HT-29 (cell line): ENCODE measurements around the gene DGAT2. TPM values are rescaled to one million over a fixed set of nuclear protein-coding genes. Genes with fewer than 3 reads are reported as not detected.

Experiments used
- DNase-seq: peaks from one replicate; pipeline ENCODE4 v3.0.0-alpha.2; 2015; ENCODE audit warnings: low spot score
- small RNA-seq: library from RNA; depleted of rRNA; stranded (forward); fragments of <200 nt; gene quantifications from one replicate; pipeline ENCODE3, GENCODE V24; 2014
- total RNA-seq: library from RNA; depleted of rRNA; stranded (reverse); fragments of >200 nt; shearing (Covaris generic); gene quantifications from 2 replicates; pipeline ENCODE4 v1.2.3, GENCODE V29; 2014; rRNA removed

DGAT2 gene
- total RNA-seq, 1 experiment from 2014 or later, result 18.3 TPM

GRCh38 chr11:75822541-75822940 is 54.0 kb downstream of the DGAT2 start:
- DNase-seq, result no peak

DNA sequence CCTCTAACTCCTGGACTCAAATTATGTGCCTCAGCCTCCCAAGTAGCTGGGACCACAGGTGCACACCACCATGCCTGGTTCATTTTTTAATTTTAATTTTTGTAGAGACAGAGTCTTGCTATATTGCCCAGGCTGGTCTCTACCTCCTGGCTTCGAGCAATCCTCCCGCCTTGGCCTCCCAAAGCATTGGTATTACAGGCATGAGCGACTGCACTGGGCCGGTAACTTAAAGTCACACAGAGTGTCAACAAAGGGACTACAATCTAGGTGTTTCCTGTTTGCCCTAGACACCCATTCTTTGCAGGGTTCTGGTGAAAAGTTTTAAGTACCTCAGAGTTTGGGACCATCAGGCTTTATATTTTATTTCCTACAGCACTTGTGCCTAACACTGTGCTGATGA is 54.8 kb downstream of the DGAT2 start:
- DNase-seq, result no peak

DNA sequence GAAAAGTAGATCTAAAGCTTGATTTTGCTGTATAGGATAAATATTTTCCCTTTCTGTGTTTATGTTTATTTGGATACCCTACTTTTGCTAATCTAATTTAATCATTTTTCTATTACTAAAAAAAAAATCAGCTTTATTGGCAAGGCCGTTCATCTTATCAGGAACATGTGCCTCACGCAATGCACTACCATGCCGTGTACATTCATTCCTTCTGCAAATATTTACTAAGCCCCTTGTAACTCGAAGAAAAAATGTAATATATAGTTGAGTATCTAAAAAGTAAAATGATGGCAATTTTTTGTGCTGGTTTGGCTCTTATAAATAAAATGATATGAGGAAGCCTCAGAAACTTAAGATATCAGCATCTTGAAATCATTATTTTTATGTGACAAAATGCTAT is 55.4 kb downstream of the DGAT2 start:
- DNase-seq, result no peak

DNA sequence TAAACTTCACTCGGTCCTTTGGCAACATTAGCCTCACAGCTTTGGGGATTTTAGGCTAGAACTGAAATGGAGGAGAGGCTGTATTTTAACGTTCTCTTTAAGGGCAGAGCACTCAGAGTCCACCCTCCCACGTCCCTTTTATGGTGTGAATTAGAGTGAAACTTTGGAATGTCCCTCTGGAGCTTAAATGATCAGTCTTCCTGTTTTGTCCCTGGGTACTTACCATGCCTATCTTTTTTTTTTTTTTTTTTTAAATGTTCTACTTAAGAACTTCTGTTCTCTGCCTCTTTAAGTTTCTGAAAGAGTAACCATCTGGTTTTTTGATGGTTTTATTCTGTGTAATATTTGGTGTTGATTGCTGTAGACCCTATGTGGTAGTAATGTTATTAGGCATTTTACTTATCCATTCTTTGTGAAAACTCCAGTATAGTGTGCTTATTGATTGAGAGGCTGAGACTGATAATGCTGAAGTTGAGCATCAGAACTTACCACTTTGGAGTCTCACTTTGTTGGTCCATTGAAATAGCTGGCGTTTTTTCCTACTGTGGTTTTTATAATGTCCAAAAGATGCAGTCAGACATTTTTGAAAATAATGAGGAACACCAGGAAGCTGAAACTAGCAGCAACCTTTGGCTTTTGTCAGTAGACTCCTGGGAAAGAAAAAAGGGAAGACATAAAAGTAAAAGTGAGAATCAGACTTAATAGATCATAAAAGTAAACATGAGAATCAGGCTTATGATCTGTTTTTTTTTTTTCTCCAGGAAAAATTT is 58.1 kb downstream of the DGAT2 start:
- no peak for DNase-seq

DNA sequence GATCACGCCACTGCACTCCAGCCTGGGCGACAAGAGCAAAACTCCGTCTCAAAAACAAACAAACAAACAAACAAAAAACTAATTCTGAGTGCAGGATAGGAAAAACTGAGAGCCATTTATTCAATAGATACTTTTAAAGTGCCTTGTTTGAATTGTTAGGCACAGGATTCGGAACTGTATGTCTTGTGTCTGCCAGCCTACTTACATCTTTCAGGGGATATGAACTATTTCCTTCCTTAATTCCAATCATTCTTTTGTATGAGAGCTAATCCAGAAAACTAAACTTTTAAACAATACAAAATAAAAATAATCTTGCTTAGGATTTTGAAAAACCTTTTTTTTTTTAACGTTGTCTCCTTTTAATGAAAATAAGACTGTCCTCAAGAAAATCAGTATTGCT is 59.0 kb downstream of the DGAT2 start:
- DNase-seq, result no peak

DNA sequence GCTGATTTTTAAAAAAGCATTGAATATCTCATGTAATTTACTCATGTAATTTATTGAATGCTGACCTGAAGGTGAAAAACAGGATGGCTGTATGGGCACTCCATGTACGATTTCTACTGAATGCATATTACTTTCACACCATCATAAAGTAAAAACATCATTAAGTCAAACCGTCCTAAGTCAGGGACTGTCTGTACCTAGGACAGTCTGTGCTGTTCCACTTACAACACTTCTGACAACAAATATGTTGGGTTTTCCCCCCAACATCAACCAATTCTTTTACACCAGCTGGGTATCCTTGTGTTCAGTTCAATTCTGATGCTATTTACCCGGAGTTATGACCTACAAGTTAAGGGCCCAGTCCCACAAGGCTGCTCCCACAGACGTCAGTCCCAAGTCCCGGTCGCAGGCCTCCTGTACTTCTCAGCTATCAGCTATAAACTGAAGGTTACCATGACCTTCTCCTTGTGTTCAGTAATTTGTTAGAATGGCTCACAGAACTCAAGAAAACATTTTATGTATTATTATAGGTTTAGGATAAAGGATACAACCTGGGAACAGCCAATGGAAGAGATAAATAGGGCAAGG is 63.4 kb downstream of the DGAT2 start:
- no peak for DNase-seq

DNA sequence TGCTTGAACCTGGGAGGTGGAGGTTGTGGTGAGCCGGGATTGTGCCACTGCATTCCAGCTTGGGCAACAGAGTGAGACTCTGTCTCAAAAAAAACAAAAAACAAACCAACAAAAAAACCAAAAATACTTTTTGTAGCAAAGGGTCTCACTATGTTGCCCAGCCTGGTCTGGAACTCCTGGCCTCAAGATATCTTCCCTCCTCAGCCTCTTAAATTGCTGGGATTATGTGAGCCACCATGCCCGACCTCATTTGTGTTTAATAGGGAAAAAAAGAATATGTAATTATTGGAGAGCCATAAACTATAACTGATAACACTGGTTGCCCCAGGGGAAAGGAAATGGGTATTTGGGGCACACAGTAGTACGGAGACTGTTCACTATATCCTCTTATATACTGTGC is 66.2 kb downstream of the DGAT2 start:
- no peak for DNase-seq

- DNase-seq, result no peak
Measured at GRCh38 chr11:75836417-75836816, 67.8 kb downstream of the DGAT2 start.

- DNase-seq, result no peak
Measured at GRCh38 chr11:75839851-75840250, 71.3 kb downstream of the DGAT2 start.

- DNase-seq, result no peak
Measured at GRCh38 chr11:75840522-75840921, 71.9 kb downstream of the DGAT2 start.

- no peak for DNase-seq
Measured at GRCh38 chr11:75841739-75842138, 73.2 kb downstream of the DGAT2 start.

DNA sequence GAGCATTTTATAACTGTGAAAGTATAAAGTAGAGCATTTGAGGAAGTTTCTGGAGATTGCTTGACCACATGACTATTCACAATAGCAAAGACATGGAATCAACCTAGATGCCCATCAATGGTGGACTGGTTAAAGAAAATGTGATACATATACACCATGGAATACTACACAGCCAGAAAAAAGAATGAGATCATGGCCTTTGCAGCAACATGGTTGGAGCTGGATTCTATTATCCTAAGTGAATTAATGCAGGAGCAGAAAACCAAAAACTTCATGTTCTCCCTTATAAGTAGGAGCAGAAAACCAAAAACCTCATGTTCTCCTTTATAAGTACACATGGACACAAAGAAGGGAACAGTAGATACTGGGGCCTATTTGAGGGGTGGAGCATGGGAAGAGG is 76.7 kb downstream of the DGAT2 start:
- DNase-seq, result no peak

DNA sequence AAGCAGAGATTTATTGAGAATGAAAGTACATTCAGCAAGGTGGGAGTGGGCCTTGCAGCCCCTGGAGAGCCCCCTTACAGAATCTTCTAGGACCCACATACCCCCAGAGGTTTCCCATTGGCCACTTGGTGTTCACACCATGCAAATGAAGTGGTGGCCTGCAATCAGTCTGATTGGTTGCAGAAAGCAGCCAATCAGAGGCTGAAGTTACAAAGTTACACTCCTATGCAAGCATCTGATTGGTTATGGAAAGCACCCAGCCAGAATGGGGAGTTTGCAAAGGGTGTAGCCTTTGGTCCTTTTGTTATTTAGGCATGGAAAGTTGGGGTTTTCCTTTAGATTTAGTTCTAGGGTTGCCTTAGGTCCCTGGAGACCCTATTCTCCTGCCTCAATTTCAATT is 81.3 kb downstream of the DGAT2 start:
- DNase-seq, result peak; percentile 13

DNA sequence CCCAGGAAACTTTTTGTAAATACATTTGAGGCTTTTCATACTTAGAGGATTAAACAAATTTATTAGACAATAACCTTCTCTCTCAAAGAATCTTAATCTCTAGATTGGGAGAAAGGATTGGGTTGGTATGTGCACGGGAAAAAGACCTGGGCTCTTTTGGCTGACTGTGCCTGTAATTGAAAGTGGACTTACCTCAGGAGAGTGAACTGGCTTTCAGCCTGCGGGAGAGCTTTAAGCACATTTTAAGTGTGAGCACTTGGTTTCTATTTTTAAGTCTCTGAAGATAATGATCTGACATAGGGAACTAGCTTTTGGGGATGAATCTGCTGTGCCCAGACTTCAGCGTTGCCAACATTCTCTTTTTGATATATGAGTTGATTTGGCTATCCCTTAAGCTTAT is 82.2 kb downstream of the DGAT2 start:
- DNase-seq, result no peak

Small RNAs within 50 kb of the gene (small RNA-seq; reads per million reads assigned to genes)
- gene RF00019, result not detected
- not detected for gene RN7SL786P

Other genes starting within 250 kb of the DGAT2 start
- 2.8 and 4.0 TPM in 2 replicates for gene GDPD5, start 242.8 kb upstream of the DGAT2 start, total RNA-seq
- gene SERPINH1, start 206.5 kb upstream of the DGAT2 start, total RNA-seq, result 138 and 141 TPM in 2 replicates
- gene MAP6, start 99.7 kb upstream of the DGAT2 start, total RNA-seq, result not detected in 2 replicates
- gene MOGAT2, start 50.9 kb upstream of the DGAT2 start, total RNA-seq, result not detected in 2 replicates
- 11.9 and 12.1 TPM in 2 replicates for gene UVRAG, start 46.4 kb downstream of the DGAT2 start, total RNA-seq